HG03097 (cell line): ENCODE data around the gene GPLD1.
"Not testable (repeated sequence)": the region's sequence is repeated elsewhere in the genome, so short reads cannot be mapped to it uniquely, and the experiment has no call there.

Source experiments
- ATAC-seq: cut with Tn5 transposase; IDR thresholded peaks from one replicate; pipeline ENCODE4 v1.9.1; 2021; ENCODE audit not compliant: unreplicated experiment, low FRiP score

The GPLD1 gene, protein sequence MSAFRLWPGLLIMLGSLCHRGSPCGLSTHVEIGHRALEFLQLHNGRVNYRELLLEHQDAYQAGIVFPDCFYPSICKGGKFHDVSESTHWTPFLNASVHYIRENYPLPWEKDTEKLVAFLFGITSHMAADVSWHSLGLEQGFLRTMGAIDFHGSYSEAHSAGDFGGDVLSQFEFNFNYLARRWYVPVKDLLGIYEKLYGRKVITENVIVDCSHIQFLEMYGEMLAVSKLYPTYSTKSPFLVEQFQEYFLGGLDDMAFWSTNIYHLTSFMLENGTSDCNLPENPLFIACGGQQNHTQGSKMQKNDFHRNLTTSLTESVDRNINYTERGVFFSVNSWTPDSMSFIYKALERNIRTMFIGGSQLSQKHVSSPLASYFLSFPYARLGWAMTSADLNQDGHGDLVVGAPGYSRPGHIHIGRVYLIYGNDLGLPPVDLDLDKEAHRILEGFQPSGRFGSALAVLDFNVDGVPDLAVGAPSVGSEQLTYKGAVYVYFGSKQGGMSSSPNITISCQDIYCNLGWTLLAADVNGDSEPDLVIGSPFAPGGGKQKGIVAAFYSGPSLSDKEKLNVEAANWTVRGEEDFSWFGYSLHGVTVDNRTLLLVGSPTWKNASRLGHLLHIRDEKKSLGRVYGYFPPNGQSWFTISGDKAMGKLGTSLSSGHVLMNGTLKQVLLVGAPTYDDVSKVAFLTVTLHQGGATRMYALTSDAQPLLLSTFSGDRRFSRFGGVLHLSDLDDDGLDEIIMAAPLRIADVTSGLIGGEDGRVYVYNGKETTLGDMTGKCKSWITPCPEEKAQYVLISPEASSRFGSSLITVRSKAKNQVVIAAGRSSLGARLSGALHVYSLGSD

DNA sequence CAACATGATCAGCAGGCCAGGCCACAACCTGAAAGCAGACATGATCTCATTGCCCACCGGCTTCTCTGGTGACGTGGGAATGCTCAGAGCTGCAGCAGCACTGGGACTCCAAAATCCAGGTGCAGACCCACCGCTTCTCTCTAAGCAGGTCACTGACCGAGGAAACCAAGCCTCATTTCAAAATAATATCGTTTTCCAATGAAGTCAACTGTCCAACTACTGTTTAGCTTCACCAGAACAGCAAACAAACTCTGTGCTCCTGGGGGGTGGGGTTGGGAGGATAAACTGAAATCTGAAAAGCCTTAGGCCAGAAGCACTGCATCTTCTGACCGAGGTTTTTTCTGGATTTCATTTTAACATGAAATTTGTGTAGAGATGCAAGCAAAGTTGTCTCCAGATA, at the start of gene GPLD1:
Gene GPLD1 (minus strand): TSS at position 109 of the 400 bp plus-strand sequence. CDS start 67 bp downstream, at position 42.
- ATAC-seq, result no peak

DNA sequence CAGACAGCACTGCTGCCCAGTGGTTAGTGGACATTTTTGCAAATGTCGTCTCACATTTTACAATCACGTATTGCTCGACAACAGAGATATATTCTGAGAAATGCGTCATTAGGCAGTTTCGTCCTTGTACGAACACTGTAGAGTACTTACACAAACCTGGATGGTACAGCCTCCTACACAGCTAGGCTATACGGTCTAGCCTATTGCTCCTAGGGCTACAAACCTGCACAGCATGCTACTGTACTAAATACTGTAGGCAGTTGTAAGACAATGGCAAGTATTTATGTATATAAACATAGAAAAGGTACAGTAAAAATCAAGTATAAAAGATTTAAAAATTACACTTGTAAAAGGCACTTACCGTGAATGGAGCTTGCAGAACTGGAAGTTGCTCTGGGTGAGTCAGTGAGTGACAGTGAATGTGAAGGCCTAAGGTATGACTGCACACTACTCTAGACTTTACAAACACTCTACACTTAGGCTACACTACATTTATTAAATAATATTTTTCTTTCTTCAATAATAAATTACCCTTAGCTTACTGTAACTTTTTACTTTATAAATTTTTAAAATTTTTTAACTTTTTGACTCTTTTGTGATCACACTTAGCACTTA, 48.5 kb upstream of the GPLD1 start:
- ATAC-seq, result no peak

DNA sequence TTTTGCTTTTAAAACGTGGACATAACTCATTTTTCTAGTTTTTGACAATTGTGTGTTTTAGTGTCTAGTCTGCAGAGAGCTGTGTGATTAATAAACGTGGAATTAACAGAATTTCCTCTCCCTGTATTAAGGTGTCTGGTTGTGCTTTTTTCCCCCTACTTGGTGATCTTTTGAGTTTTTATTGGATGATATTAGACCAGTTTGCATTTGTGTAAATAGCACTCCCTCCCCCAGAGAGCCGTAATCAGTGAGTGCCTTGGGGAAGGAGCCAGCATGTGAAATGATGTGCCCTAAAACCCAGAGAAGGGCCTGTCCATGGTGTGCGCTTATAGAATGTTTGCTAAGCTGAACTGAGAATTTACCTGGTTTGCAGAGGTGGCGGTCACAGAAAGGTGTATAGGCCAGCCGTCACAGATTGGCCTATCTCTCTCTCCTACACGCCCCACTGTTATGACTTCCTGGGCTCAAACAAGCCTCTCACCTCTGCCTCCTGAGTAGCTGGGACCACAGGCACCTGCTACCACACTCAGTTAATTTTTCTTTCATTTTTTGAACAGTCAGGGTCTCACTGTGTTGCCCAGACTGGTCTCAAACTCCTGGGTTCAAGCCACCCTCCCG, 47.8 kb upstream of the GPLD1 start:
- ATAC-seq, result no peak

DNA sequence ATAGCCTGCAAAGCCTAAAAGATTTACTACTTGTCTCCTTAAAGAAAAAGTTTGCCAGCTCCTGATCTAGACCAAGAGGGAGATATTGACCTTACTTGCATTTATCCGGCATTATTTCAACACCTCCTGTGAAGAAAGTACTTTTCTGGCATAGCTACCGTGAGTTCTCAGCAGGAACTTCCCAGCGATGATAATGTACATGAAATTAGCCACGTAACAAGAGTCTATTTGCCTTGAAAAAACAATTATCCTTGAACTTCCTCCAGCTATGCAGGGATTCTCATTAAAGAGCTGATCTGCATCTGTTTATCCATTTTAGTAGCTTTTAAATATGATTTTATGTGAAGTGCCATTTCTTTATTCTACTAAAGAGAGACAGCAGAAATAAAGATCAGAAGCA, 47.1 kb upstream of the GPLD1 start:
- ATAC-seq, result no peak

DNA sequence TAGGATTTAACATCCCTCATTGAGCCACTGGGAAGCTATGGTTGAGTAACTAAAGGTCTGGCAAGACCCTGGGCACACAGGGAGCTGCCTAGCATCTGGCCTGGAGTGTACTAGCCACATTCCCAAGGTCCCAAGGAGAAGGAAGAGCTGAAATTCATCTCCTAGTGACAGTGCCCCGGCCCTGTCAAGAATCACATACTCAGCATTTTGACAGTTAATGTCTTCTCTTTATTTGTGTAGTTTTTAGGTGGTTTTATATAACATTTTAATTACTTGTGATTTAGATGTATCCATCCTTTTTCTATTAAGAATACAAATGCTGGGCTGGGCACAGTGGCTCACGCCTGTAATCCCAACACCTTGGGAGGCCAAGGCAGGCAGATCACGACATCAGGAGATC, 45.8 kb upstream of the GPLD1 start:
- no peak for ATAC-seq

DNA sequence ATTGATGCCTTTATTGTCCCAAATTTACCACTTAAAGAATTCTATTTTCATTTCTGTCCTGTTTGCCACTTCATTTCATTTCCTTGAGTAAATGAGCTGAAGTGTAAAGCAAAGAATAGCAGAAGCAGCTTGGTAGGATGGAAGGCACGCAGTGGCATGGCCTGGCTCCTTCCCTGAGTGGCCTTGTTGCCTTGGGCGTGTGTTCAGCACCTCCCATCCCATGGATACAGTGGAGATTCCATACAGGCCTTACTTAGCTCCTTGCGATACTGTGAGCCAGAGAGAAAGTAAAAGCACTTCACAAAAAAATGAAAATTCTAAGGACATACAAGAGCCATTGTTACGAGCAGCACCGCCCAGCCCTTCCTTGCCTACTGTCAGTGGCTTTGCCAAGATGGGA, 45.0 kb upstream of the GPLD1 start:
- no peak for ATAC-seq

DNA sequence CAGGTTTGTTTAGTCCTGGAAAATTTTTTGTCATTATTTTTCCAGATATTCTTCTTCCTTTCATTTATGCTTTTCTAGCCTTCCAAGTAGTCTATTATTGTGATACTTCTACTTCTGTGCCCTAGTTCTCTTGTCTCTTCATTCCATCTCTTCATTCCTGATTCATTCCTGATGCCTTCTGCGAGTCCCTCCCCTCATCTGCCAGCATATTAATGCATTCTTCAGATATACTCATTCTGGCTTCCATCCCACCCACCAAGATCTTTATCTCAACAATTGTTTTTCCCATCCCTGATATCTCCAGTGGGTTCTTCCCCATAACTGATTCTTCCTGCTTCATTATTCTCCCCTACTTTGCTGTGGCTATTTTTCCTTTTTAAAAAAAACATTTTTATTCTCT, 40.6 kb upstream of the GPLD1 start:
- no peak for ATAC-seq

DNA sequence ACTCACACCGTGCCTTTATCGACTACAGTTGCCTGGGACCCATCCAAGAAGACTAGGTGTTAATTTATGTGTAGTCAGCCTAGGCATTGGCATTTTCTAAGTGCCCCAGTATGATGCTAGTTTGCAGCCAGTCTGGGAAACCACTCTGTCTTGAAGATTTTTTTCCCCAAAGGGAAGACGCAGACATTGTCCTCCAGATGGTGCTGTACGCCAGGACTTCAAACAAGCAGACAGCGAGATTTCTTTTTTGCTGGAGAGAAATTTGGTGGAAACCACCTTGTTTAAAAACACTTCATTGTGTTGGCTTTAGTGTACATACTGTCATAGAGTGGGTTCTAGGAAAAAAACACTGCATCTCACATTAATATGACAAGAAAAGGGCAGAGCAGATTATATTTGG, 35.4 kb upstream of the GPLD1 start:
- no peak for ATAC-seq

DNA sequence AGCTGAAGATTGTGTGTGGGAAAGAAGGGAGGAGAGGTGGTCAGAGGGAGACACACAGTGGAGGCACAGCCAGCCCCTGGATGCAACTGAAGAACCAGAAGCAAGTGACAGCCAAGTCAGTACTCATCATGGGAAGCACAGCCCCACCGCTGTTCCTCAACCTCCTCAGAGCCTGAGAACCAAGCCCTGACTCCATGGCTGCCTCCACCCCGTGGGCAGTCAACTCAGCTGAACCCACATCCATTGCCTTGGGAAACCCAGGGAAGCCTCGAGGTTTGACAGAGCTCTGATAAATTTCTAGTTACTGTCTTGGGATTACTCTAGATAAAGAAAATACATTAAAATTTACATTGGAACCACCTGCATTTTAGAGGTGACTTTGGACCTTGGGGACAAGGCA, 35.0 kb upstream of the GPLD1 start:
- no peak for ATAC-seq

DNA sequence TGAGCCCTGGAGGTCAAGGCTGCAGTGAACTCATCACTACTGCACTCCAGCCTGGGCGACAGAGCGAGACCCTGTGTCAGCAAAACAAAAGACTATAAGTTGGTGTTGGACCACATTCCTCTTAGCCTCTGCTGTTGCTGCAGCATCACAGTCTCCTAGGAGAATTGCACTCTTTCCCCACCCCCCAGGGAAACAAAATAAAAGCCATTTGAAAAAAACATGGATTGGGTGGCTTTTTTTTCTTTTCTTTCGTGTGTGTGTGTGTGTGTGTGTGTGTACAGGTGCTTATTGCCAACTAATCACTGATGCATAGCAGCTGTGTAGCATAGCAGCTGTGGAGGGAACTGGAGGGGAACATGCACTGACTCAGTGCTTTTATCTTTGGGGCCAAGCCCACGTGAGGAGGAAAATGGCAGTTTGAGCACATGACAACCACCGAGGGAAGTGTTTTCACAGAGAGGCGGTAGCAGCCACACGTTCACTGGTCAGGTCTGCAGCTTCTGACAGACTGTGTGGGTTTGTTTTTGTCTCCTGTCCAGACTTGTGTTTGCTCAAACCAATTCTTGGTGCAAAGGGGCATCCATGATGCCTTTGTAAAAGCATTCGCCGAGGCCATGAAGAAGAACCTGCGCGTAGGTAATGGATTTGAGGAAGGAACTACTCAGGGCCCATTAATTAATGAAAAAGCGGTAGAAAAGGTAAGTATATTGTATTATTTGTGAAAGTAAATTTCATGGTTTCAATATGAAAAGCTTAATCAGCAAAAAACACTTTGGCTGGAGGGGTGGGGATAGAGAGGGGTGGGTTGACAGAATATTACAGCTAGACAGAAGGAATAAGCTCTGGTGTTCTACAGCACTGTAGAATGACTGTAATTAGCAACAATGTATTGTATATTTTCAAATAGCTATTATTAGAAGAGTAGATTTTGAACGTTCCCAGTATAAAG, 33.1 kb upstream of the GPLD1 start:
- no peak for ATAC-seq

DNA sequence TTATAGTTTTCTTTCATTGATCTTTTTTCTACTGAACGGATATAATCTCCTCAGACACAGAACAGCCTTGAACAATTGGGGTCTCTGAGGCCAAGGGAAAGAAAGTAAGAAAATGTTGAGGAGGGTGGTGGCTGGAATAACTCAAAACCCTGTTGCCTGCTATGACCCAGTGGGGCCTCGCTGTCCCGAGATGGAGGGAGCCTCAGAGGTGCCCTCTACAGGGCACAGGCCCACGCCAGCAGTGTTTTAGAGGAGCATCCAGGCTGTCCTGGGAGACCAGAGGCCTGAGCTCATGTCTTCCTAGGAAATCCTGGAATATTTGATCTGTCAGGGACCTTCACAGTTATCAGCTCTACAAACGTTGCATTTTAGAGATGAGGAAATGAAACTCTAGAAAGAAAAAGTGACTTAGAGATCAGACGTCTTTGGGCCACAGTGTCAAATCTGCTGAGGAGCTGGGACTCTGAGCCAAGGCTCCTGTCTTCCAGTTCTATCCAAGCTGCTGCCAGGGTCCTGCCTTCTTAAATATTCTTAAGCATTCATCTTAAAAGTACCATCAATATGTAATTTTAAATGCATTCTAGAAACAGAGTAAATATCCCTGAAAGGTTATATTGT, 31.7 kb upstream of the GPLD1 start:
- peak; percentile 45 for ATAC-seq

DNA sequence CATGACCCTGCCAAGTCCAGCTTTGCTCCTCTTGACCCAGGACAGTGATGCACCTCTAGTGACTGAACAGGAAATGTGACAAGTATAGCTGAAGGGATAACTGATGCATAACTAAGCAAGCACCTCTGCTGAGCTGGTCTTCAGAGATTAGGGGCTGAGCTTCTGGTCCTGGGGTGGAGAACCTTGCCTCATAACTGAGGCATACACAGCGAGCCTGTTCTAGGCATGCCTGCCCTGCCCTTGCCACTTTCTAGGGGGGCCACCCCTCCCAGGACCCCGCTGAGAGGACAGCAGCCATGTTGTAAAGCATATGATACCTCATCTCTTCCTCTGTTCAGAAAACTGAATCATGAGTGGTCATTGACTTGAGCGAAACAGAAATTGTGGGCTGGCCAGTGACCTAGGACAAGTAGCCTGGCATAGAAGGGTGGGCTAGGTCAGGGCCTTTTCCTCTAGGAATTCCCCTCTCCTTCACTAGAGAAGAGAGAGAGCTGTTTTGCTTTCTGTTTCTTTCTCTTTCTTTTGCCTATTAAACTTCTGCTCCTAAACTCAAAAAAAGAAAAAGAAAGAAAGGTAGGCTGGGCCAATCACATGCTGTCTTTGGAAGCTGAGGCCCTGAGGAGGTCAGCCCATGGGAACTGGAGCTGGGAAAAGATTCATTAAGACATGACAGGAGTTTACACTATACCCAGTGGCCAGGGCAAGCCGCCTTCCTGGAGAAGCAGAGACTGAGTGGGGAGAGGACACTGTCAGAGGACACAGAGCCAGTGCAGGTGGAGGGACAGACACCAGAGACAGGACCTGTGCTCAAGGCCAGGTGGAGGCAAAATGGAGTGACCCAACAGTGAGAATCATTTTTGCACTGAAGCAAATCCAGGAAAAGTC, 28.5 kb upstream of the GPLD1 start:
- peak; percentile 48 for ATAC-seq

DNA sequence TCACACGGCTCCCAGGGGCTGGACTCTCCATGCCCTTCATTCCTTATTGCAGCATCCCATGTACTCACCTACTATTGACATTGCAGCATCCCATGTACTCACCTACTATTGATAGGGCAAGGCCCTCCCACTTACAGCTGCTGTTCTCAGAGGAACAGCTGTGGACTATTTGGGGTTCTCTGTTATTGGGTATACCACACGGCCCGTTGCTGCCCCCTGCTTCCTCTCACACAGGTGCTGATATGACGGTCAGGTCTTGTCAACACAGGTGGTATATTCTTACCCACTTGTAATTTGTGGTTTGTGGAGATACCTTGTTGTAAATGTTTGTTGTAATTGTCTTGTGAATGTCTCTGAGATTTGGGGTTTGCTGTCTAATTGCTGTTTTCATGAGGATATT, 24.2 kb upstream of the GPLD1 start:
- no peak for ATAC-seq

DNA sequence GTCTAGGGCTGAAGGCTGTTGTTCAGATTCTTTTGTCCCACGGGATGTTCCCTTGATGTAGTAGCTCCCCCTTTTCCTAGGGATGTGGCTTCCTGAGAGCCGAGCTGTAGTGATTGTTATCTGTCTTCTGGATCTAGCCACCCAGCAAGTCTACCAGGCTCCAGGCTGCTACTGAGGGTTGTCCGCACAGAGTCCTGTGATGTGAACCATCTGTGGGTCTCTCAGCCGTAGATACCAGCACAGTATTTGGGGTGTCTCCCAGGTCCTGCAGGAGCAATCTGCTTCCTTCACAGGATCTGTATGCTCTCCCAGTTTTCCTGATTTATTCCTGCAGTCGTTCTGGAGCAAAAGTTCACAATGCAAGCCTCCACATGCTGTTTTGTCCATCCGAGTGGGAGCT, 22.6 kb upstream of the GPLD1 start:
- ATAC-seq, result not testable (repeated sequence)

DNA sequence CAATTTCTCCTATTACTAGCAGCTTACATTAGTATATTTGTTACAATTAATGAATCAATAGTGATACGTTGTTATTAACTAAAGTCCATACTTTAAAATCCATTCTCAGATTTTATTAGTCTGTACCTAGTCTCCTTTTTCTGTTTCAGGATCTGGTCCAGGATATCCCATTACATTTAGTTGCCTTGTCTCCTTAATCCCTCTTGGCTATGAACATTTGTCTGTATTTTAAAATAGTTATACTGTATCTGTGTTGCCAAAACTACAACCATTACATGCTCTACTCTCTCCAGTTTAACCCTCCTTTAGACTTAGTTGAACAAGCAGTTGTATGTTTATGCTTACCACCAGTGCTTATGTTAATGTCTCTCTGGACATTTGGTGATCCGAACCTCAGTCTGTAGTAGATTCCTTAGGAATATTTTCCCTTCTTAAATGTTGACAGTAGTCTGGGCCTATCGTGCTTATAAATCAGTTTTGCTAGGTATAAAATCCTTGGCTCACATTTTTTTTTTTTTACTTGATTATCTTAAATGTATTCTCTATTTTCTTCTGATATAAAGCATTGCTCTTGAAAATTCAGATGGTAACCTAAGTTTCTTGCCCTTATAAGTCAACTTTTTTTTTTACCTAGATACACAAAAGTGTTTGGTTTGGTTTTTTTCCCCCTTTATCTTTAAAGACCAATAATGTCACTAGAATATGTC, 17.6 kb upstream of the GPLD1 start:
- no peak for ATAC-seq

DNA sequence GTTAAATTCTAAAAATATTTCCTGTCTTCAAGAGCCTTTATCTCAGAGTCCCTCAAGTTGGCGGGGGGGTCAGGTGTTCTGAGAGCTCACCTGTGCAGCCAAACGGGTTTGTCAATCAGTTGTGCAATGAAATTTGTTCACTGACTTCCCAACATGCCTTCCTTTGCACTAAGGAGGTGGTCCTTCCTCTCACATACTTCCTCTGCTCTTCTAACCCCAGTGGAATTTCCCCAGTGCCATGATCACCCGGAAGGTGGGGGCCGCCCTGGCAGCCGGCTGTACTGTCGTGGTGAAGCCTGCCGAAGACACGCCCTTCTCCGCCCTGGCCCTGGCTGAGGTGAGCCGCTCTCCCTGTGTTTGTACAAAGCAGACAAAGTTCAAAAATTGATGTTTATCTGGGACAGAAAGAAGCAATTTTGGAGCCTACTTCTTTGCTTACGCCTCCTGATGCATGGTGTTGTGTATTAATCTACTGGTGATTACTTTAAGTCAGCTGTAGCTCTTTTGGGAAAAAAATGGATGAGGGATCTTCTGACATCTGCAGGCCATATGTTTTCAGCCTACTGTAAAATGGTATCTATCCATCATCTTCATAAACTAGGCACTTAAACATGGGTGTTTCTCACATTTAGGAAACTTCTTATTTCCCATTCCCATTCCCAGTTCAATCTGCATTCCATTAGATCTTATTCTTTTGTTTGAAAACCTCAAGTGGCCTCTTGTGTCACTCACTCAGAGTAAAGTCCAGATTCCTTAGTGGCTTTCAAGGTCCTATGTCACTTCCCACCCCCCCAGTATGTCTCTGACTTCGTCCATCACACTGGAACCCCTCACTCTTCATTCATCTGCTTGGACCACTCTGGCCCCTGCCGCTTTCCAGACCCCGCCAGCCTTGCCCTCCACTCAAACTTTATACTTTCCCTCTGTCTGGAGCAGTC, 15.5 kb upstream of the GPLD1 start:
- ATAC-seq, result no peak

DNA sequence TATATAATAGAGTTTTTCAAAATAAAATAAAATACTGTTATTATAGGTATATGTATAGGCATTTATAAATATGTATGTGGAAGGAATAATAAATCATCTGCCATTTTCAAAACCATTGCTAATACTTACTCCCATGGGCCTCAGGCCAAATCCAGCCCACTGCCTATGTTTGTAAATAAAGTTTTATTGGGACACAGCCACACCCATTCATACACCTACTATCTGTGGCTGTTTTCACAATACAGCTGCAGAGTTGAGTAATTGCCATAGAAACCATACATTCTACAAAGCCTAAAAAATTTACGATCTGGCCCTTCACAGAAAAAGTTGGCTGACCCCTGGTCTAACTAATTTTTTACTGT, 14.9 kb upstream of the GPLD1 start:
- no peak for ATAC-seq
